Measurements from ENCODE around the gene DHH.

GRCh38 chr12:49104822-49105221 is 10.2 kb upstream of the DHH start:
- no peak for TF ChIP-seq POLR2A (IDR thresholded peaks at IDR 0.05)
- TF ChIP-seq CTCF (IDR thresholded peaks at IDR 0.05): no peak
- TF ChIP-seq POLR2AphosphoS5 (IDR thresholded peaks at IDR 0.05): no peak

Data from suprapubic skin (tissue), 4 donors.